ENCODE results near the gene KRT7.

KRT7 gene

GRCh38 chr12:52228366-52228765 lies 4.7 kb upstream of the KRT7 start:
- Histone ChIP-seq H2AFZ (ENCODE audit: low read depth, low read length, severe bottlenecking) (no peak overlapping the region), H3K9ac (ENCODE audit: low read length) (no peak overlapping the region), H3K79me2 (ENCODE audit: insufficient read depth, low read length) (no peaks in the 10 kb centered on the region), H3K27ac (ENCODE audit: low read depth, low read length) (no peak overlapping the region), H3K36me3 (ENCODE audit: low read length) (no peaks in the 10 kb centered on the region), H3K4me2 (ENCODE audit: low read depth, low read length, poor library complexity, severe bottlenecking) (no peak overlapping the region), H3K4me3 (ENCODE audit: insufficient read depth, low read length, poor library complexity, severe bottlenecking) (no peak overlapping the region), H3F3A (ENCODE audit: insufficient read depth) (no peaks in the 10 kb centered on the region), H4K20me1 (ENCODE audit: low read depth, low read length) (no peaks in the 10 kb centered on the region), H3K9me2 (replicated peaks; ENCODE audit: insufficient read depth, low read length) (no peaks in the 10 kb centered on the region), H3K27me3 (ENCODE audit: low read length) (no peaks in the 10 kb centered on the region; the same call in 1 of the 2 replicates), H3K9me3 (ENCODE audit: insufficient read depth, low read length) (no peaks in the 10 kb centered on the region)
- TF ChIP-seq EZH2phosphoT487 (conservative IDR thresholded peaks at IDR 0.05; ENCODE audit: low read length) (no peak), CTCF (IDR thresholded peaks at IDR 0.05; ENCODE audit: insufficient read depth, low read length, poor library complexity, severe bottlenecking) (no peak)

- H3K9me2 ChIP-seq (replicated peaks; ENCODE audit: insufficient read depth, low read length), result no peaks in the 10 kb centered on the region
- no peak overlapping the region for H3K9ac ChIP-seq (ENCODE audit: low read length)
- H3K4me2 ChIP-seq (ENCODE audit: low read depth, low read length, poor library complexity, severe bottlenecking), result no peak overlapping the region
- no peaks in the 10 kb centered on the region for H3K36me3 ChIP-seq (ENCODE audit: low read length)
- no peaks in the 10 kb centered on the region; the same call in 1 of the 2 replicates for H3K27me3 ChIP-seq (ENCODE audit: low read length)
- no peaks in the 10 kb centered on the region for H3K79me2 ChIP-seq (ENCODE audit: insufficient read depth, low read length)
- no peak overlapping the region for H3K4me3 ChIP-seq (ENCODE audit: insufficient read depth, low read length, poor library complexity, severe bottlenecking)
- no peak overlapping the region for H2AFZ ChIP-seq (ENCODE audit: low read depth, low read length, severe bottlenecking)
- H3F3A ChIP-seq (ENCODE audit: insufficient read depth), result no peaks in the 10 kb centered on the region
- H3K9me3 ChIP-seq (ENCODE audit: insufficient read depth, low read length), result no peaks in the 10 kb centered on the region
- no peak overlapping the region for H3K27ac ChIP-seq (ENCODE audit: low read depth, low read length)
- TF ChIP-seq EZH2phosphoT487 (conservative IDR thresholded peaks at IDR 0.05; ENCODE audit: low read length) (no peak), CTCF (IDR thresholded peaks at IDR 0.05; ENCODE audit: insufficient read depth, low read length, poor library complexity, severe bottlenecking) (no peak)
- no peaks in the 10 kb centered on the region for H4K20me1 ChIP-seq (ENCODE audit: low read depth, low read length)
Measured at GRCh38 chr12:52228931-52229330, 4.1 kb upstream of the KRT7 start.

- TF ChIP-seq EZH2phosphoT487 (conservative IDR thresholded peaks at IDR 0.05; ENCODE audit: low read length) (no peak), CTCF (IDR thresholded peaks at IDR 0.05; ENCODE audit: insufficient read depth, low read length, poor library complexity, severe bottlenecking) (no peak)
- Histone ChIP-seq H3K9ac (ENCODE audit: low read length) (no peak overlapping the region), H3K4me3 (ENCODE audit: insufficient read depth, low read length, poor library complexity, severe bottlenecking) (no peak overlapping the region), H3K36me3 (ENCODE audit: low read length) (no peaks in the 10 kb centered on the region), H3K4me2 (ENCODE audit: low read depth, low read length, poor library complexity, severe bottlenecking) (no peak overlapping the region), H3K9me3 (ENCODE audit: insufficient read depth, low read length) (no peaks in the 10 kb centered on the region), H3K27me3 (ENCODE audit: low read length) (no peaks in the 10 kb centered on the region; the same call in 1 of the 2 replicates), H3K9me2 (replicated peaks; ENCODE audit: insufficient read depth, low read length) (no peaks in the 10 kb centered on the region), H4K20me1 (ENCODE audit: low read depth, low read length) (no peaks in the 10 kb centered on the region), H3K27ac (ENCODE audit: low read depth, low read length) (no peak overlapping the region), H3K79me2 (ENCODE audit: insufficient read depth, low read length) (no peaks in the 10 kb centered on the region), H3F3A (ENCODE audit: insufficient read depth) (no peaks in the 10 kb centered on the region), H2AFZ (ENCODE audit: low read depth, low read length, severe bottlenecking) (no peak overlapping the region)
Measured at GRCh38 chr12:52229836-52230343, 3.2 kb upstream of the KRT7 start.
